NT2/D1 (cell line): Measurements from ENCODE around the gene HSCB.
A peak's percentile ranks its signal among the peaks of the same experiment; 100 is the strongest.

Experiments
- DNase-seq: peaks from one replicate; pipeline ENCODE4 v3.0.0-alpha.2; 2011; ENCODE audit warnings: low read depth, low spot score
- H3K27me3 ChIP-seq: 2 replicates; pipeline ENCODE4 v1.6.0; 2011; ENCODE audit warnings: mild to moderate bottlenecking; ENCODE audit not compliant: insufficient read length, insufficient read depth
- H3K36me3 ChIP-seq: 2 replicates; pipeline ENCODE4 v1.6.1; 2011; ENCODE audit warnings: mild to moderate bottlenecking, low read length, mixed read lengths; ENCODE audit not compliant: insufficient read depth, insufficient read length
- H3K4me1 ChIP-seq: 2 replicates; pipeline ENCODE4 v1.5.1; 2011; ENCODE audit not compliant: insufficient read depth, insufficient read length
- H3K4me3 ChIP-seq: 2 replicates; pipeline ENCODE4 v1.5.1; 2011; ENCODE audit warnings: low read depth; ENCODE audit not compliant: insufficient read length
- H3K9ac ChIP-seq: 2 replicates; pipeline ENCODE4 v1.6.0; 2011; ENCODE audit warnings: low read depth; ENCODE audit not compliant: insufficient read length
- H3K9me3 ChIP-seq: 2 replicates; pipeline ENCODE4 v1.5.1; 2011; ENCODE audit warnings: mild to moderate bottlenecking, low read length; ENCODE audit not compliant: insufficient read depth
- SUZ12 ChIP-seq: IDR thresholded peaks from 2 replicates; pipeline ENCODE4 v1.6.1; 2011; ENCODE audit not compliant: insufficient read length, insufficient read depth; ENCODE audit errors: extremely low read depth
- YY1 ChIP-seq: IDR thresholded peaks from 2 replicates; pipeline ENCODE4 v1.6.1; 2011; ENCODE audit not compliant: insufficient read length, insufficient read depth
- ZNF274 ChIP-seq: IDR thresholded peaks from 2 replicates; pipeline ENCODE4 v1.6.1; 2011; ENCODE audit warnings: mild to moderate bottlenecking, low read depth, low read length

The HSCB gene

GRCh38 chr22:28711341-28711740, 30.5 kb upstream of the HSCB start:
- peaks cover 9% of the 10 kb centered on the region for H3K36me3 ChIP-seq
- no peak for DNase-seq
- no peaks in the 10 kb centered on the region for H3K27me3 ChIP-seq
- no peak overlapping the region for H3K9ac ChIP-seq
- TF ChIP-seq YY1 (no peak), ZNF274 (no peak), SUZ12 (no peak)
- H3K9me3 ChIP-seq, result no peaks in the 10 kb centered on the region
- no peaks in the 10 kb centered on the region for H3K4me1 ChIP-seq
- H3K4me3 ChIP-seq, result no peak overlapping the region

- DNase-seq, result peak; percentile 1
- no peaks in the 10 kb centered on the region for H3K9me3 ChIP-seq
- TF ChIP-seq ZNF274 (no peak), SUZ12 (no peak), YY1 (no peak)
- no peaks in the 10 kb centered on the region for H3K4me1 ChIP-seq
- no peaks in the 10 kb centered on the region for H3K27me3 ChIP-seq
- H3K4me3 ChIP-seq, result no peak overlapping the region
- no peak overlapping the region for H3K9ac ChIP-seq
- H3K36me3 ChIP-seq, result peaks cover 5% of the 10 kb centered on the region
These were observed 29.7 kb upstream of the HSCB start for GRCh38 chr22:28711820-28712777.

- no peak overlapping the region for H3K4me3 ChIP-seq
- DNase-seq, result no peak
- no peaks in the 10 kb centered on the region for H3K4me1 ChIP-seq
These were observed 27.7 kb upstream of the HSCB start for GRCh38 chr22:28714043-28714628.

GRCh38 chr22:28715611-28716010, 26.2 kb upstream of the HSCB start:
- no peaks in the 10 kb centered on the region for H3K27me3 ChIP-seq
- no peak overlapping the region for H3K9ac ChIP-seq
- TF ChIP-seq SUZ12, result no peak
- TF ChIP-seq YY1, result no peak
- no peak for TF ChIP-seq ZNF274
- H3K36me3 ChIP-seq, result peaks cover 12% of the 10 kb centered on the region
- no peaks in the 10 kb centered on the region for H3K9me3 ChIP-seq
- no peak overlapping the region for H3K4me3 ChIP-seq
- DNase-seq, result no peak
- H3K4me1 ChIP-seq, result no peaks in the 10 kb centered on the region

More at GRCh38 chr22:28714043-28714628, 27.7 kb upstream of the HSCB start:
- H3K9me3 ChIP-seq, result no peaks in the 10 kb centered on the region
- TF ChIP-seq YY1 (no peak), ZNF274 (no peak), SUZ12 (no peak)
- H3K9ac ChIP-seq, result no peak overlapping the region
- H3K36me3 ChIP-seq, result peaks cover 8% of the 10 kb centered on the region
- no peaks in the 10 kb centered on the region for H3K27me3 ChIP-seq

- DNase-seq, result no peak
- H3K9ac ChIP-seq, result no peak overlapping the region
- H3K4me1 ChIP-seq, result no peaks in the 10 kb centered on the region
- no peaks in the 10 kb centered on the region for H3K9me3 ChIP-seq
- H3K4me3 ChIP-seq, result no peak overlapping the region
- H3K36me3 ChIP-seq, result peaks cover 14% of the 10 kb centered on the region
- TF ChIP-seq SUZ12 (no peak), ZNF274 (no peak), YY1 (no peak)
- no peaks in the 10 kb centered on the region for H3K27me3 ChIP-seq
These were observed 25.2 kb upstream of the HSCB start for GRCh38 chr22:28716686-28717085.

GRCh38 chr22:28718044-28718443, 23.8 kb upstream of the HSCB start:
- Histone ChIP-seq H3K4me3 (no peak overlapping the region), H3K36me3 (peaks cover 14% of the 10 kb centered on the region), H3K9ac (no peak overlapping the region), H3K27me3 (no peaks in the 10 kb centered on the region), H3K9me3 (no peaks in the 10 kb centered on the region), H3K4me1 (no peaks in the 10 kb centered on the region)
- DNase-seq, result no peak
- TF ChIP-seq SUZ12, result no peak
- no peak for TF ChIP-seq YY1
- no peak for TF ChIP-seq ZNF274

GRCh38 chr22:28728002-28728401, 13.8 kb upstream of the HSCB start:
- Histone ChIP-seq H3K27me3 (no peaks in the 10 kb centered on the region), H3K9me3 (no peaks in the 10 kb centered on the region), H3K4me1 (no peaks in the 10 kb centered on the region), H3K36me3 (peaks cover 12% of the 10 kb centered on the region), H3K9ac (no peak overlapping the region), H3K4me3 (no peak overlapping the region)
- TF ChIP-seq SUZ12 (no peak), ZNF274 (no peak), YY1 (no peak)
- DNase-seq, result no peak
